ENCODE data around the gene GPR107. TPM values are rescaled to one million over a fixed set of nuclear protein-coding genes. Genes with fewer than 3 reads are reported as not detected.

The GPR107 gene
- total RNA-seq, 1 experiment from 2014 or later = 32.2 TPM

DNA sequence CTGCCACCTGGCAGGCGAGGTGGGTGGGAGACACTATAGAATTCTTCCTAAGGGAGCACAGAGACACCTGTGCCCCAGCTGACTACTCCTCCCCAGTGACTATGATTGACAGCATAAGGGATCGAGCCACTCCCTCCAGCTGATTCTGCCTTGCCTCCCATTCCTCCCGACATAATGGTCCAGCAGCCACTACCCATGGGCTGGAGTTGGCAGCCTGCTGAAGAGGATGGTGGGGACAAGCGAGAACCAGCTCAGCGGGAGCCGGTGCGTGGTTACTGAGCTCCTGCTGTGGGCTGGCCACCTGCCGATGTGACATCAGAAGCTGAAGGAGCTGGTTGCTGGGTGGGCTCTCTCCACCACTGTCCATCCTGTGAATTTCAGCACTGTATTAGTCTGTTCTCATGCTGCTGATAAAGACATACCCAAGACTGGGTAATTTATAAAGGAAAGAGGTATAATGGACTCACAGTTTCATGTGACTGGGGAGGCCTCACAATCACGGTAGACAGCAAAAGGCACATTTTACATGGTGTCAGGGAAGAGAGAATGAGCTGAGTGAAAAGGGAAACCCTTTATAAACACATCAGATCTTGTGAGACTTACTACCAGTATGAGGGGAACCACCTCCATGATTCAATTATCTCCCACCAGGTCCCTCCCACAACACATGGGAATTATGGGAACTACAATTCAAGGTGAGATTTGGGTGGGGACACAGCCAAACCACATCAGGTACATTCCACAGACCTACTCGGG lies 106.4 kb downstream of the GPR107 start:
- DNase-seq (ENCODE audit: low read depth) = no peak

DNA sequence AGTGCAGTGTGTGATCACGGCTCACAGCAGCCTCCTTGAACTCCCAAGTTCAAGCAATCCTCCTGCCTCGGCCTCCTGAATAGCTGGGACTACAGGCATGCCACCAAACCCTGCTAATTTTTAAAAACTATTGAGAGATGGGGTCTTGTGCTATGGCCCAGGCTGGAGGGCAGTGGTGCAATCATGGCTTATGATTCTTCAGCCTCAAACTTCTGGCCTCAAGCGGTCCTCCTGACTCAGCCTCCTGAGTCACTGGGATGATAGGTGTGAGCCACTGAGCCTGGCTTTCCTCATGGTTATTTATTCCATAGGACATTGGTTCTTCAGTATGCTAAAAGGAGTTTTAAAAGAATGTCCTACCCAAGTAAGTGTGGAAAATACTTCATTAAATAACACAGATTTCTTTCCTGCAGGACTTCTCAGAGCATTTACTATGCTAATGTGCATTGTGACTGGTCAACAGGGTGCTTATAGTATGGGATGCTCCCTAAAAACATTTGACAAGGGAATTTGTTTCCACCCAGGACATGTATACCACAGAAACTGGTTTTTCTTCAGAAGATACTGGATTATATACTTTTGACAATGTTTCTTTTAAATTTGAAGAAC lies 107.3 kb downstream of the GPR107 start:
- DNase-seq (ENCODE audit: low read depth) = no peak

DNA sequence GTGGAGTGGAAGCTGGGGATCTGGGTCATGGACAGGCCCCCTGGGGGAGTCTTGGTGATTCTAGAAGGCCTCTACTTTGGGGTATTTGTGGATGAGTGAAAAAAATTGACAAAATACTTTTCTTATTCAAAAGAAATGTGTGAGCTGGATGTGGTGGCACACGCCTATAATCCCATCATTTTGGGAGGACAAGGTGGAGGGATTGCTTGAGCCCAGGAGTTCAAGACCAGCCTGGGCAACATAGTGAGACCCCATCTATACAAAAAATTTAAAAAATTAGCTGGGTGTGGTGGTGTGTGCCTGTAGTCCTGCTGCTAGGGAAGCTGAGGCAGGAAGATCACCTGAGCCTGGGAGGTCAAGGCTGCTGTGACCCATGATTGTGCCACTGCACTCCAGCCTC lies 111.9 kb downstream of the GPR107 start:
- DNase-seq (ENCODE audit: low read depth) = no peak

GRCh38 chr9:130166399-130166798 lies 112.7 kb downstream of the GPR107 start:
- DNase-seq (ENCODE audit: low read depth) = no peak

DNA sequence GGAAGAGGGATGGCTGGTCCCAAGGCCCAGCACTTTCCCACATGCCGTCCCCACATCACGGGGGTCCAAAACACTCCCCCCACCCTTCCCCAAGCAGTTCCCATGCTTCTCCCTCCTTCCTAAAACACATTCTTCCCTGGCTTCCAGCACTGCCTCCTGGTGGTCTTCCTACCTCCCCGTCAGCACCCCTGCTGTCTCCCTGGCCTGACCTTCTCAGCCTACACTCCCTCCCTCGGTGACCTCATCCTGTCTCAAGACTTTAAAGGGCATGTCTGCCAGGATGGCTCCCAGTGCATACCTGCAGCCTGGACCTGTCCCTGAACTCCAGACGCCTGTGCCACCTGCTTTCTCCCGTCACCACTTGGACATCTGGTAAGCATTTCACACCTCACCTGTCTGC lies 114.2 kb downstream of the GPR107 start:
- no peak for DNase-seq (ENCODE audit: low read depth)

- DNase-seq (ENCODE audit: low read depth) = no peak
Observed at GRCh38 chr9:130171226-130172148, 117.8 kb downstream of the GPR107 start.

- DNase-seq (ENCODE audit: low read depth) = peak; percentile 64
Observed at GRCh38 chr9:130172161-130172857, 118.6 kb downstream of the GPR107 start, which contains the start of gene NCS1. Gene NCS1, plus strand, starts transcription at chr9:130172404. Its CDS starts 260 bp downstream, at chr9:130172664.

GRCh38 chr9:130172858-130173665 lies 119.4 kb downstream of the GPR107 start:
- DNase-seq (ENCODE audit: low read depth) = peak; percentile 35

DNA sequence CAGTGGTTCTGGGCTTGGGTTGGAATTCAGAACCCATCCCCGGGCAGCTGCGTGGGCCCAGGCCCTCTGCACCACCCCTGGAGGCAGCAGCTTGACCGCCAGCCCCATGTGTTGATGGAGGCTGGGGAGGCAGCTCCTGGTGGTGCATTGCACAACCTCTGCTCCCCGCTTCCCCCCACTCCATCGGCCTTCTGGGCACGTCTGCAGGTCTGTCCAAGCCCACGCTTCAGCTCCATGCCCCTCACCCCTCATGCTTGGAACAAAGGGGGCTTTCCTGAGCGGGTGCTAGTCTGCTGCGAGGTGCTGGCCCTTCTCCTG lies 119.9 kb downstream of the GPR107 start:
- no peak for DNase-seq (ENCODE audit: low read depth)

DNA sequence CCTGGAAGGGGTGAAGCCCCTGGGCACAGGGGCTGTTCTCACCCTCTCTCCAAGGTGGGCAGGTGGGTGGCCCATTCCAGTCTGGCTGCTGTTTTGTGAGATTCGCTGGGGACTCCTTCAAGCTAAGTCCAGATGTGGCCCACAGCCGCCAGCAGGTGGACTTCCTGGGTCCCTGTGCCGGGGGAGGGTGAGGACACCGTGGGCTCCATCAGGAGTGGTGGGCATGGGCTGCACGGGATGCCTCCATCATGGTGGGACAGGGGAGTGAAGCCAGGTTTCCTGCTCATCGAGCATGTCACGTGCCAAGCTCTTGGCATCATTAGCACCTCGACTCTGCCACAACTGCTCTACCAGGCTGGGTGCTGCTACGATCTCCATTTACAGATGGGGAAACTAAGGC lies 120.3 kb downstream of the GPR107 start:
- no peak for DNase-seq (ENCODE audit: low read depth)

DNA sequence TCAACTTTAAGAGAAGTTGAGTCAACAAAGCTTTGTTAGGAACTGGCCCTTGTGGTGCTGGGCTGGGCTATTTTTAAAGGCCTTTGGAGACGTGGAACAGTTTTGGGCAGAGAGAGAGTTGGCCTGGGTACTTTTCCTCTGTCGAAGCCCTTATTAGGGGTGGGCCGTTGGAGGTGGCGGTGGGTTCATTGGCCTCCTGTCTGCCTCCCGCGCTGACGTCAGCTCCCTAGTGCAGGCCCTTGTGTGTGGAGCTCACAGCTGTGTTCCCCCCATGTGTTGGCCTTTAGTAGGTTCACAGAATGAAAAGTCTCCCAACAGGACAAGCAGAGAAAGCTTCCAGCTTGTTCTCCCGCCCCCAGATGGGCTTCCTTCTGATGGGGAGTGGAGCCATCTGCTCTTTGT lies 121.2 kb downstream of the GPR107 start:
- DNase-seq (ENCODE audit: low read depth) = no peak

DNA sequence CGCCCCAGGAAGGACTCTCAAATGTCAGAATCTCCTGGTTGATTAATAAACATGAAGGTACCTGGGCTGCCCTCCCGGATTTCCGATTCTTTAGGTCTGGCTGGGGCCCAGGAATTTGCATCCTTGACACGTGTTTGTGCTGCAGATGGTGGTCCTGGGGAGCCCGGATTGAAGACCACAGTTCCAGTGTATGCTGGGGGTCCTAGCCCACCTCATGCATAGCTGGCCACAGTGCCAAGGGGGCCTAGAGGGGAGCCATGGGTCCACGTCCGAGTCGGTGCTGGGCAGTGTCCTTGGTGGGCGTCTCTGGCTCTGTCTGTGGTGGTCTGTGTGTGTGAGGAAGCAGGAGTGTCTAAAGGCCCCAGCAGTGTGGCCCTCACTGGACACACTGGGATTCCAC lies 121.6 kb downstream of the GPR107 start:
- DNase-seq (ENCODE audit: low read depth) = no peak

DNA sequence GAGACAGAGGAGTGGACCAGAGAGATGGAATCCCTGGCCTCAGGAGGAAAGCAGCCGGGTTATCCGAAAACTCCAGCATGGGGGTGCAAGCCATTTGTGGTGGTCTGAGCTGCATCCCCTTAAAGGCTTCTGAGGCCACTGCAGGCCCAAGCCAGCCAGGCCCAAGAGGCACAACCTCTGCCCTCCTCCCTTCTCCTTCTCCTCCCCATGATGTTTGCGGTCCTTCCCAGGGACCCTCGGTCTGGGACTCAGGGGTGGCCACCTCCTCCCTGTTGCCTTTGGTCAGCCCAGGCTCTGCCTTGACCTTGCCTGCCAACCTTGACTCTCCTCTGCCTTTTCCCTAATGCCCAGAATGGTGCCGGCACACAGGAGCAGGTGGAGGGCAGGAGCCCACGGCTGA lies 123.1 kb downstream of the GPR107 start:
- DNase-seq (ENCODE audit: low read depth) = no peak

GRCh38 chr9:130177898-130178805 lies 124.4 kb downstream of the GPR107 start:
- peak; percentile 55 for DNase-seq (ENCODE audit: low read depth)

- DNase-seq (ENCODE audit: low read depth) = no peak
Observed at GRCh38 chr9:130179331-130179907, 125.7 kb downstream of the GPR107 start.

GRCh38 chr9:130180516-130180915 lies 126.8 kb downstream of the GPR107 start:
- no peak for DNase-seq (ENCODE audit: low read depth)

GRCh38 chr9:130181678-130182380 lies 128.1 kb downstream of the GPR107 start:
- no peak for DNase-seq (ENCODE audit: low read depth)

DNA sequence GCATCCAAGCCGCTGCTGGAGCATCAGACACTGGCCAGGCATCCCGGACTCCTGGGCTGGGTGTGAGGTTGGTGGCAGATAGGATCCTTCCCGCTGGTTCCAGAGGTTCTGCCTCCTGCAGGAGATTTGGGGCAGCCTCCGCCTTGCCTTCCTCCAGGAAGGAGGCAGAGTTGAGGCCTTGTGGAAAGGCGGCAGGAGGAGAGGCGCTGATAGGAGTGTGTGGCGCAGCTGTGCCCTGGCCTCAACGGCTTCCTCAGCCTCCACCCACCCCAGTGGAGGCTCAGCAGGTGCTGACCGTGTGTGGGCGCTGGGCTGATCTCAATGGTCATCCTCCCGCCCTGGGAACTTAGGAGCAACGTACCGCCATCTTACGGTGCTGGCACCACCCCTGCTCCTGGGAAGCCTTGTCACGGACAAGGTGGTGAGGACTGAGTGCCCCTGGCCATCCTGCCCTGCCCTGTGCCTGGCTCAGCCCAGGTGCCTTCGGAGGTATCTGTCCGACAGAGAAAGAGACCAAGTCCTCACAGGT lies 128.7 kb downstream of the GPR107 start:
- peak; percentile 57 for DNase-seq (ENCODE audit: low read depth)

Data from M059J (cell line).